HK-2 (cell line): ENCODE results near the gene MSI2.

Experiments
- DNase-seq: peaks from one replicate; pipeline ENCODE4 v3.0.0-alpha.2; 2018; ENCODE audit not compliant: unreplicated experiment

The MSI2 gene

GRCh38 chr17:57524839-57525568, 268.7 kb downstream of the MSI2 start:
- no peak for DNase-seq

GRCh38 chr17:57527221-57528057, 271.1 kb downstream of the MSI2 start:
- DNase-seq: no peak

GRCh38 chr17:57528058-57528451, 271.7 kb downstream of the MSI2 start:
- DNase-seq: no peak

- DNase-seq: no peak
These were observed 273.7 kb downstream of the MSI2 start for GRCh38 chr17:57530026-57530425.

GRCh38 chr17:57530508-57530907, 274.2 kb downstream of the MSI2 start:
- no peak for DNase-seq

- DNase-seq: no peak
These were observed 274.8 kb downstream of the MSI2 start for GRCh38 chr17:57531078-57531477.

- no peak for DNase-seq
These were observed 275.6 kb downstream of the MSI2 start for GRCh38 chr17:57531648-57532504.

- DNase-seq: no peak
These were observed 276.2 kb downstream of the MSI2 start for GRCh38 chr17:57532556-57532955.

- DNase-seq: no peak
These were observed 276.6 kb downstream of the MSI2 start for GRCh38 chr17:57532966-57533365.

GRCh38 chr17:57533684-57534305, 277.5 kb downstream of the MSI2 start:
- DNase-seq: no peak

- no peak for DNase-seq
These were observed 278.5 kb downstream of the MSI2 start for GRCh38 chr17:57534863-57535248.

GRCh38 chr17:57535249-57535966, 279.1 kb downstream of the MSI2 start:
- no peak for DNase-seq

GRCh38 chr17:57536289-57536688, 280.0 kb downstream of the MSI2 start:
- DNase-seq: no peak

- no peak for DNase-seq
These were observed 280.6 kb downstream of the MSI2 start for GRCh38 chr17:57536789-57537523.

GRCh38 chr17:57537524-57538410, 281.4 kb downstream of the MSI2 start:
- no peak for DNase-seq

- DNase-seq: no peak
These were observed 282.6 kb downstream of the MSI2 start for GRCh38 chr17:57538736-57539456.

GRCh38 chr17:57539529-57540301, 283.4 kb downstream of the MSI2 start:
- DNase-seq: no peak

- no peak for DNase-seq
These were observed 284.3 kb downstream of the MSI2 start for GRCh38 chr17:57540596-57540995.
